ENCODE results near the gene BUD23. TPM values are rescaled to one million over a fixed set of nuclear protein-coding genes. Genes with fewer than 3 reads are reported as not detected.

Gene BUD23
- total RNA-seq, 1 experiment from 2014 or later = 124 TPM

GRCh38 chr7:73734619-73735527 lies 51.5 kb downstream of the BUD23 start:
- POLR2A ChIA-PET = interaction anchor here (0.6 to 0.7 kb wide), 3 partner anchors 120 to 157 kb away, joined by 4 to 11 read pairs (median 8); partner anchors contain the start of gene TBL2
- peak overlapping the region; percentile 64 for H3K27ac ChIP-seq (ENCODE audit: low read length)
- H3K36me3 ChIP-seq (ENCODE audit: control insufficient read depth, insufficient read depth, low read length) = peaks cover 5% of the 10 kb centered on the region; the same call in 1 of the 2 replicates
- no peak for TF ChIP-seq SIN3A (IDR thresholded peaks at IDR 0.05; ENCODE audit: borderline replicate concordance, insufficient read depth, low read depth, low read length)
- peak; percentile 84 for TF ChIP-seq POLR2AphosphoS5 (IDR thresholded peaks at IDR 0.05; ENCODE audit: low read depth, low read length)
- TF ChIP-seq, protein P1, sequence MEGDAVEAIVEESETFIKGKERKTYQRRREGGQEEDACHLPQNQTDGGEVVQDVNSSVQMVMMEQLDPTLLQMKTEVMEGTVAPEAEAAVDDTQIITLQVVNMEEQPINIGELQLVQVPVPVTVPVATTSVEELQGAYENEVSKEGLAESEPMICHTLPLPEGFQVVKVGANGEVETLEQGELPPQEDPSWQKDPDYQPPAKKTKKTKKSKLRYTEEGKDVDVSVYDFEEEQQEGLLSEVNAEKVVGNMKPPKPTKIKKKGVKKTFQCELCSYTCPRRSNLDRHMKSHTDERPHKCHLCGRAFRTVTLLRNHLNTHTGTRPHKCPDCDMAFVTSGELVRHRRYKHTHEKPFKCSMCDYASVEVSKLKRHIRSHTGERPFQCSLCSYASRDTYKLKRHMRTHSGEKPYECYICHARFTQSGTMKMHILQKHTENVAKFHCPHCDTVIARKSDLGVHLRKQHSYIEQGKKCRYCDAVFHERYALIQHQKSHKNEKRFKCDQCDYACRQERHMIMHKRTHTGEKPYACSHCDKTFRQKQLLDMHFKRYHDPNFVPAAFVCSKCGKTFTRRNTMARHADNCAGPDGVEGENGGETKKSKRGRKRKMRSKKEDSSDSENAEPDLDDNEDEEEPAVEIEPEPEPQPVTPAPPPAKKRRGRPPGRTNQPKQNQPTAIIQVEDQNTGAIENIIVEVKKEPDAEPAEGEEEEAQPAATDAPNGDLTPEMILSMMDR (IDR thresholded peaks at IDR 0.05) = peak; percentile 94
- no peaks in the 10 kb centered on the region for H3K27me3 ChIP-seq (ENCODE audit: control insufficient read depth, insufficient read depth, low read length)
- no peaks in the 10 kb centered on the region for H3K9me3 ChIP-seq (ENCODE audit: control insufficient read depth, insufficient read depth, low read depth, low read length)
- CTCF ChIA-PET = interaction anchor here (0.6 to 1.4 kb wide), 7 partner anchors 9 to 298 kb away, joined by 3 to 8 read pairs (median 4); no protein-coding TSS in a partner anchor
- no peak overlapping the region for H3K4me3 ChIP-seq (ENCODE audit: low read depth in 2 of 2, low read length in 2 of 2)
- ATAC-seq (peak; percentile 82), DNase-seq (ENCODE audit: low read depth, low spot score) (peak; percentile 94)
- BruUV-seq (replicated peaks) = no TSS peak
- intact Hi-C loops (cut with micrococcal nuclease; ENCODE audit: unreplicated experiment) = no loop called here
- in situ Hi-C loops (cut with HindIII; ENCODE audit: low pct_unique_long_range_greater_than_20kb, low sequenced_read_pairs) = no loop called here
- peaks cover 30% of the 10 kb centered on the region for H3K4me1 ChIP-seq (ENCODE audit: control insufficient read depth, insufficient read depth, low read length)

DNA sequence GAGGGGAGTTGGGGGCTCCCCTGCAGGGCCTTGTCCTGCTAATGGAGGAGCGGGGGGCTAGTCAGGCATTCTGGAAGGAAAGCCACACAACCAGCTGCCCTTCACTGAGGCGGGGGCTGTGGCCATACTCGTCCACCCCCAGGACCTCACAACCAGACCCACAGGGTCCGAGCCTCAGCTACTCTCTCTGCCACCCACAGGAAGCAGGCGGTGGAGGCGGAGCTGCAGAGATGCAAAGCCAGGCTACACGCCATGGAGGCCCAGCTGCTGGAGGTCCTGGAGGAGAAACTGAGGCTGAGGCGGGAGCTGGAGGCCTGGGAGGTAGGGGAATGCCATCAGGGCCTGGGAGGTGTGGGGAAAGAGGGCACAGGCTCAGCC lies 52.1 kb downstream of the BUD23 start:
- H3K4me3 ChIP-seq (ENCODE audit: low read depth in 2 of 2, low read length in 2 of 2) = no peak overlapping the region
- no peak for TF ChIP-seq POLR2AphosphoS5 (IDR thresholded peaks at IDR 0.05; ENCODE audit: low read depth, low read length)
- TF ChIP-seq SIN3A (IDR thresholded peaks at IDR 0.05; ENCODE audit: borderline replicate concordance, insufficient read depth, low read depth, low read length) = no peak
- TF ChIP-seq, protein P1 (IDR thresholded peaks at IDR 0.05) = no peak
- TF ChIP-seq REST (IDR thresholded peaks at IDR 0.05; ENCODE audit: insufficient read depth in 1 of 2, low read depth in 2 of 2, low read length in 1 of 2) = no peak
- TF ChIP-seq TCF7L2 (IDR thresholded peaks at IDR 0.05; ENCODE audit: low read depth, low read length) = no peak
- no peaks in the 10 kb centered on the region for H3K27me3 ChIP-seq (ENCODE audit: control insufficient read depth, insufficient read depth, low read length)
- intact Hi-C loops (cut with micrococcal nuclease; ENCODE audit: unreplicated experiment) (no loop called here), in situ Hi-C loops (cut with HindIII; ENCODE audit: low pct_unique_long_range_greater_than_20kb, low sequenced_read_pairs) (no loop called here)
- CTCF ChIA-PET = interaction anchor here (0.6 to 1.4 kb wide), 3 partner anchors 10 to 220 kb away, joined by 5 to 8 read pairs (median 7); no protein-coding TSS in a partner anchor
- ATAC-seq (no peak), DNase-seq (ENCODE audit: low read depth, low spot score) (no peak)
- no peaks in the 10 kb centered on the region for H3K9me3 ChIP-seq (ENCODE audit: control insufficient read depth, insufficient read depth, low read depth, low read length)
- H3K4me1 ChIP-seq (ENCODE audit: control insufficient read depth, insufficient read depth, low read length) = peaks cover 35% of the 10 kb centered on the region
- H3K36me3 ChIP-seq (ENCODE audit: control insufficient read depth, insufficient read depth, low read length) = peaks cover 5% of the 10 kb centered on the region; the same call in 1 of the 2 replicates
- POLR2A ChIA-PET = interaction anchor here (0.6 kb wide), 2 partner anchors 150 to 188 kb away, joined by 3 to 8 read pairs; no protein-coding TSS in a partner anchor
- peak overlapping the region; percentile 48 for H3K27ac ChIP-seq (ENCODE audit: low read length)
- no TSS peak for BruUV-seq (replicated peaks)

Data from Panc1 (cell line).